ENCODE measurements around the gene KCNMB2. TPM values are rescaled to one million over a fixed set of nuclear protein-coding genes. Genes with fewer than 3 reads are reported as not detected.

KCNMB2 gene
- total RNA-seq, 5 donors from 2014 or later (not counting 1 experiment from before 2014, with no cell fraction given): not detected

DNA sequence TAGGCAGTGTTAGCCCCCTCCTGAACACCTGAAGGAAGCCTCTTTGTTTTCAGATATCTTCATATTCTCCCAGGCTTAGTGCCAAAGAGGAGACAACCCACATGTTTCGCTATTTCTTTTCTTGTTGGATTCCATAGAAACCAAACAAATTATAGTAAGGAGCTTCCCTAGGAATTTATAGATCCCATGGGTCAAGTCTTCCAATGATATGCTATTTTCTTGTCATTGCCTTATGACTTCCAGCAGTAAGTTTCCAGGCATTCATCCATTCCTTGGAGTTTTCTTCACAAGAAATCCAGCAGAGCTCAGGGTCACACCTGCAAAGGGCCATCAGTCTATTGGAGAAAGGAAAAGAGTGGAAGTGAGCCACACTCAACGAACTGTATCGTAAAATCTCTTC lies 9.9 kb upstream of the KCNMB2 start:
- ATAC-seq (replicated peaks in 1 of 4): no peak
- Histone ChIP-seq H3K4me3 (ENCODE audit: control insufficient read depth in 1 of 2, extremely low read depth in 1 of 2, low read length in 1 of 2) (no peak overlapping the region), H3K36me3 (ENCODE audit: control insufficient read depth in 2 of 2, extremely low read depth in 1 of 2, insufficient read depth in 1 of 2, low read length in 1 of 2) (no peaks in the 10 kb centered on the region), H3K27ac (ENCODE audit: low read length) (no peak overlapping the region), H3K4me1 (ENCODE audit: control insufficient read depth in 1 of 2, extremely low read depth in 1 of 2, insufficient read depth in 2 of 2, low read length in 2 of 2) (no peaks in the 10 kb centered on the region), H3K27me3 (replicated peaks in 1 of 2; ENCODE audit: control insufficient read depth in 2 of 2, extremely low read depth in 1 of 2, insufficient read depth in 2 of 2, low read length in 1 of 2) (no peaks in the 10 kb centered on the region), H3K9me3 (no peaks in the 10 kb centered on the region)
- Mint-ChIP-seq H3K27ac (no peak overlapping the region), H3K4me3 (no peak overlapping the region), H3K36me3 (no peaks in the 10 kb centered on the region), H3K9me3 (peaks cover 0 to 6% (median 4%) of the 10 kb centered on the region in 3 donors), H3K4me1 (no peaks in the 10 kb centered on the region), H3K27me3 (peaks cover 0 to 7% of the 10 kb centered on the region in 2 donors)
- POLR2A ChIA-PET: no interaction called here
- no CpG with 5 or more reads among the region's 3 CpGs for WGBS (ENCODE audit: insufficient coverage)
- no peak for DNase-seq
- CTCF ChIA-PET: no interaction called here

- Mint-ChIP-seq H3K27ac (no peak overlapping the region), H3K27me3 (peaks cover 2 to 11% of the 10 kb centered on the region in 2 donors), H3K4me1 (no peaks in the 10 kb centered on the region), H3K36me3 (no peaks in the 10 kb centered on the region), H3K9me3 (peaks cover 0 to 8% (median 7%) of the 10 kb centered on the region in 3 donors), H3K4me3 (no peak overlapping the region)
- 67% methylated on average over 1 of the region's 2 CpGs for WGBS (ENCODE audit: insufficient coverage)
- ATAC-seq (replicated peaks in 1 of 4) (no peak), DNase-seq (no peak)
- ChIA-PET POLR2A (no interaction called here), CTCF (no interaction called here)
- Histone ChIP-seq H3K27ac (ENCODE audit: low read length) (no peak overlapping the region), H3K27me3 (replicated peaks in 1 of 2; ENCODE audit: control insufficient read depth in 2 of 2, extremely low read depth in 1 of 2, insufficient read depth in 2 of 2, low read length in 1 of 2) (no peaks in the 10 kb centered on the region), H3K9me3 (no peaks in the 10 kb centered on the region), H3K4me1 (ENCODE audit: control insufficient read depth in 1 of 2, extremely low read depth in 1 of 2, insufficient read depth in 2 of 2, low read length in 2 of 2) (no peaks in the 10 kb centered on the region), H3K36me3 (ENCODE audit: control insufficient read depth in 2 of 2, extremely low read depth in 1 of 2, insufficient read depth in 1 of 2, low read length in 1 of 2) (no peaks in the 10 kb centered on the region), H3K4me3 (ENCODE audit: control insufficient read depth in 1 of 2, extremely low read depth in 1 of 2, low read length in 1 of 2) (no peak overlapping the region)
Measured at GRCh38 chr3:178527981-178528380, 8.3 kb upstream of the KCNMB2 start.

DNA sequence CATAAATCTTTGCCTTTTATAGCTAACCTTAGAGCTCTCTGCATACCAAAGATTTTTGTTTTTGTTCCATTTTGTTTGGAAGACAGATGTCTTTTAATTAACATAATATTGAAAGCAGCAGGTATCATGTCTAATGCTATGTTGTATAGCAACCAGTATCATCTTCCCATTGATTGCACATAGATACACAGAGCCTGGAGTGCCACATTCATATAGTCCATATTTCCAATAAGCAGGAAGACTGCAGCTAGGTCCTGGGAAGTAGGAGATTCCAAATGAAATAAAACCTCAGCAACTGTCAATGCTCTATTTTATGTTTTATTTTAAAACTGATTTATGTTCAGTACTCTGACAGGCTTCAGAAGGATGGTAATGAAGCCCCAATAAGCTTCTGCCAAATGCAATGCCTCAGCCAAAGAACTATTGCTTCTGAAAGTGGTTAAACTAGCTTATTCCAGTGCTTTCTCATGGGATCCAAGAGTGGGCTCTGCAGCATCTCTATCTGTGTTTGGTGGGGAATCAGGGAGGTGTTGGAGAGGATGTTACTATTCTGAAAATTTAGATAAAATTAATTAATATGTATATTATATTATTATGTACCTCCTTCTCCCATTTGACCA lies 6.5 kb upstream of the KCNMB2 start:
- no peaks in the 10 kb centered on the region for H3K4me1 ChIP-seq (ENCODE audit: control insufficient read depth in 1 of 2, extremely low read depth in 1 of 2, insufficient read depth in 2 of 2, low read length in 2 of 2)
- DNase-seq (no peak), ATAC-seq (replicated peaks in 1 of 4) (no peak)
- CTCF ChIA-PET: interaction anchor here in 1 of 2 donors (0.7 kb wide), 1 partner anchor 28 kb away, joined by 3 read pairs; no protein-coding TSS in a partner anchor
- no peaks in the 10 kb centered on the region for H3K36me3 ChIP-seq (ENCODE audit: control insufficient read depth in 2 of 2, extremely low read depth in 1 of 2, insufficient read depth in 1 of 2, low read length in 1 of 2)
- peaks cover 6 to 19% of the 10 kb centered on the region in 2 donors for H3K27me3 Mint-ChIP-seq
- H3K4me3 ChIP-seq (ENCODE audit: control insufficient read depth in 1 of 2, extremely low read depth in 1 of 2, low read length in 1 of 2): no peak overlapping the region
- no peaks in the 10 kb centered on the region for H3K9me3 ChIP-seq
- POLR2A ChIA-PET: no interaction called here
- H3K27ac ChIP-seq (ENCODE audit: low read length): no peak overlapping the region
- no peak overlapping the region for H3K4me3 Mint-ChIP-seq
- H3K4me1 Mint-ChIP-seq: no peaks in the 10 kb centered on the region
- H3K27me3 ChIP-seq (replicated peaks in 1 of 2; ENCODE audit: control insufficient read depth in 2 of 2, extremely low read depth in 1 of 2, insufficient read depth in 2 of 2, low read length in 1 of 2): no peaks in the 10 kb centered on the region
- no peak overlapping the region for H3K27ac Mint-ChIP-seq
- peaks cover 0 to 8% (median 7%) of the 10 kb centered on the region in 3 donors for H3K9me3 Mint-ChIP-seq
- H3K36me3 Mint-ChIP-seq: no peaks in the 10 kb centered on the region

- no peaks in the 10 kb centered on the region for H3K9me3 ChIP-seq
- no peak overlapping the region for H3K4me3 ChIP-seq (ENCODE audit: control insufficient read depth in 1 of 2, extremely low read depth in 1 of 2, low read length in 1 of 2)
- H3K27ac Mint-ChIP-seq: no peak overlapping the region
- POLR2A ChIA-PET: no interaction called here
- H3K27ac ChIP-seq (ENCODE audit: low read length): no peak overlapping the region
- H3K4me1 Mint-ChIP-seq: peaks cover 6 to 11% (median 10%) of the 10 kb centered on the region in 3 donors
- peaks cover 0 to 8% (median 7%) of the 10 kb centered on the region in 3 donors for H3K9me3 Mint-ChIP-seq
- H3K27me3 ChIP-seq (replicated peaks in 1 of 2; ENCODE audit: control insufficient read depth in 2 of 2, extremely low read depth in 1 of 2, insufficient read depth in 2 of 2, low read length in 1 of 2): peaks cover 3 to 5% of the 10 kb centered on the region in 2 experiments
- H3K4me3 Mint-ChIP-seq: no peak overlapping the region
- peaks cover 28 to 40% of the 10 kb centered on the region in 2 donors for H3K27me3 Mint-ChIP-seq
- H3K4me1 ChIP-seq (ENCODE audit: control insufficient read depth in 1 of 2, extremely low read depth in 1 of 2, insufficient read depth in 2 of 2, low read length in 2 of 2): no peaks in the 10 kb centered on the region
- WGBS (ENCODE audit: insufficient coverage): no CpG with 5 or more reads among the region's 2 CpGs
- DNase-seq (no peak), ATAC-seq (replicated peaks in 1 of 4) (no peak)
- no peaks in the 10 kb centered on the region for H3K36me3 ChIP-seq (ENCODE audit: control insufficient read depth in 2 of 2, extremely low read depth in 1 of 2, insufficient read depth in 1 of 2, low read length in 1 of 2)
- CTCF ChIA-PET: no interaction called here
- no peaks in the 10 kb centered on the region for H3K36me3 Mint-ChIP-seq
Measured at GRCh38 chr3:178532476-178532875, 3.8 kb upstream of the KCNMB2 start.

DNA sequence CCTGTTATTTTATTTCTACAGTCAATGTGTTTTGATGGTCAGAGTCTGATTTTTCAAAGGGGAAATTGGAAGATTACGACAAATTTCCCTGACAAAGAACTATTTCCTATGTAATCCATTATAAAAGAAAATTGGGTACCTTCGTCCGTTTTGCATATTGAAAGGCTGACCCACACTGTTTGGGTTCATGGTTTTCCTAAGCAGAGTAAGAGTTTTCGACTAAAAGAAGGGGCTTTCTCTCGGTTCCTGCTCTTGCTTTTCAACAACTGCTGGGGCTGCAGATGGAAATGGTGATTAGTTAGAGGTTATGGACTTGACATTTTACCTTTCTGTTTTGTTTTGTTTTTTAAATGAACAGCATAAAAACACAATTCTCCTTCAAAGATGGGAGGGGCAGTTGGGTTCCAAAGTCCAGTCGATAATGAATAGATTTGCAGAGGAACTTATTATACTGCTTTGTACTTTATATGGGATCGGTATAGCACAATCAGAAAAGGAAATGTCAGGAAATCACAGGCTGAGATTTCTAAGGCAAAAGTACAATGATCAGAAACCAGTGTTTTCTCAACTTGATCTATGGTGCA lies 978 bp downstream of the KCNMB2 start:
- H3K9me3 ChIP-seq: no peaks in the 10 kb centered on the region
- no peaks in the 10 kb centered on the region for H3K9me3 Mint-ChIP-seq
- POLR2A ChIA-PET: no interaction called here
- peaks cover 3 to 5% of the 10 kb centered on the region in 2 experiments for H3K27me3 ChIP-seq (replicated peaks in 1 of 2; ENCODE audit: control insufficient read depth in 2 of 2, extremely low read depth in 1 of 2, insufficient read depth in 2 of 2, low read length in 1 of 2)
- H3K4me3 Mint-ChIP-seq: no peak overlapping the region
- ATAC-seq (replicated peaks in 1 of 4) (no peak), DNase-seq (no peak)
- H3K4me1 Mint-ChIP-seq: peaks cover 6 to 11% (median 10%) of the 10 kb centered on the region in 3 donors
- peaks cover 45 to 55% of the 10 kb centered on the region in 2 donors for H3K27me3 Mint-ChIP-seq
- 51% methylated on average over 3 of the region's 7 CpGs for WGBS (ENCODE audit: insufficient coverage)
- no peaks in the 10 kb centered on the region for H3K36me3 ChIP-seq (ENCODE audit: control insufficient read depth in 2 of 2, extremely low read depth in 1 of 2, insufficient read depth in 1 of 2, low read length in 1 of 2)
- no peak overlapping the region for H3K27ac ChIP-seq (ENCODE audit: low read length)
- CTCF ChIA-PET: no interaction called here
- no peak overlapping the region for H3K4me3 ChIP-seq (ENCODE audit: control insufficient read depth in 1 of 2, extremely low read depth in 1 of 2, low read length in 1 of 2)
- no peak overlapping the region for H3K27ac Mint-ChIP-seq
- no peaks in the 10 kb centered on the region for H3K36me3 Mint-ChIP-seq
- no peaks in the 10 kb centered on the region for H3K4me1 ChIP-seq (ENCODE audit: control insufficient read depth in 1 of 2, extremely low read depth in 1 of 2, insufficient read depth in 2 of 2, low read length in 2 of 2)

- H3K36me3 ChIP-seq (ENCODE audit: control insufficient read depth in 2 of 2, extremely low read depth in 1 of 2, insufficient read depth in 1 of 2, low read length in 1 of 2): no peaks in the 10 kb centered on the region
- ChIA-PET CTCF (no interaction called here), POLR2A (no interaction called here)
- ATAC-seq (replicated peaks in 1 of 4) (no peak), DNase-seq (no peak)
- Mint-ChIP-seq H3K4me1 (peaks cover 6 to 11% (median 10%) of the 10 kb centered on the region in 3 donors), H3K4me3 (no peak overlapping the region), H3K27ac (no peak overlapping the region), H3K27me3 (peaks cover 43 to 51% of the 10 kb centered on the region in 2 donors), H3K9me3 (no peaks in the 10 kb centered on the region), H3K36me3 (no peaks in the 10 kb centered on the region)
- no peak overlapping the region for H3K4me3 ChIP-seq (ENCODE audit: control insufficient read depth in 1 of 2, extremely low read depth in 1 of 2, low read length in 1 of 2)
- peaks cover 3 to 5% of the 10 kb centered on the region in 2 experiments for H3K27me3 ChIP-seq (replicated peaks in 1 of 2; ENCODE audit: control insufficient read depth in 2 of 2, extremely low read depth in 1 of 2, insufficient read depth in 2 of 2, low read length in 1 of 2)
- H3K27ac ChIP-seq (ENCODE audit: low read length): no peak overlapping the region
- H3K4me1 ChIP-seq (ENCODE audit: control insufficient read depth in 1 of 2, extremely low read depth in 1 of 2, insufficient read depth in 2 of 2, low read length in 2 of 2): no peaks in the 10 kb centered on the region
- H3K9me3 ChIP-seq: no peaks in the 10 kb centered on the region
- 90% methylated on average over 2 of the region's 4 CpGs for WGBS (ENCODE audit: insufficient coverage)
Measured at GRCh38 chr3:178538056-178538455, 1.8 kb downstream of the KCNMB2 start.
